ENCODE results near the gene SHB. TPM values are rescaled to one million over a fixed set of nuclear protein-coding genes. Genes with fewer than 3 reads are reported as not detected.

Gene SHB
- total and polyA plus RNA-seq, 2 donors (not counting 3 experiments of a cell fraction or from before 2014, with no cell fraction given) = 13.4 to 24.9 TPM

- peaks cover 14% of the 10 kb centered on the region for H3K4me1 ChIP-seq (ENCODE audit: control insufficient read depth, extremely low read depth, insufficient read depth, low read length)
- H3K9ac ChIP-seq (replicated peaks; ENCODE audit: extremely low read depth, insufficient read depth, low read length) = no peak overlapping the region
- H3K27me3 ChIP-seq (ENCODE audit: control insufficient read depth in 2 of 2, insufficient read depth in 2 of 2, low read length in 2 of 2) = no peaks in the 10 kb centered on the region
- H3K79me2 ChIP-seq (ENCODE audit: control insufficient read depth, insufficient read depth, low read length) = peaks cover 3% of the 10 kb centered on the region
- ChIA-PET CTCF (interaction anchor here (0.6 to 2.6 kb wide), 2 partner anchors 11 to 46 kb away, joined by 3 to 6 read pairs; no protein-coding TSS in a partner anchor), POLR2A (no interaction called here)
- no peak overlapping the region for H3K4me3 ChIP-seq (replicated peaks in 1 of 3; ENCODE audit: insufficient read depth in 1 of 3, low read depth in 1 of 3, low read length in 3 of 3)
- dilution Hi-C loops (cut with MboI; ENCODE audit: extremely low pct_ligation_motif_present, low sequenced_read_pairs) (no loop called here), intact Hi-C loops (cut with micrococcal nuclease) (no loop called here)
- BruUV-seq (replicated peaks) = no TSS peak
- H3K9me1 ChIP-seq (replicated peaks; ENCODE audit: control insufficient read depth, extremely low read depth, insufficient read depth, low read length) = no peaks in the 10 kb centered on the region
- no peaks in the 10 kb centered on the region for H3K36me3 ChIP-seq (ENCODE audit: control insufficient read depth in 2 of 2, extremely low read depth in 1 of 2, insufficient read depth in 2 of 2, low read length in 2 of 2)
- no peak overlapping the region for H3K27ac ChIP-seq (ENCODE audit: insufficient read depth, low read depth, low read length)
- no peaks in the 10 kb centered on the region for H3K9me3 ChIP-seq (replicated peaks; ENCODE audit: control insufficient read depth, insufficient read depth, low read length)
- no peak overlapping the region for H3K4me2 ChIP-seq (ENCODE audit: insufficient read depth, low read length)
- no peak overlapping the region for H2AFZ ChIP-seq (ENCODE audit: low read depth, low read length)
- DNase-seq (ENCODE audit: low read depth, low spot score) (no peak), FAIRE-seq (no peak)
- TF ChIP-seq MAX (IDR thresholded peaks at IDR 0.05; ENCODE audit: insufficient read depth, insufficient read length) (no peak), POLR2A (IDR thresholded peaks at IDR 0.05; ENCODE audit: low read depth, low read length) (no peak), FOS (IDR thresholded peaks at IDR 0.05; ENCODE audit: borderline replicate concordance, insufficient read depth, low read length) (no peak), MYC (IDR thresholded peaks at IDR 0.05; ENCODE audit: low read depth, low read length) (no peak), CTCF (IDR thresholded peaks at IDR 0.05; ENCODE audit: extremely low read depth in 1 of 2, insufficient read depth in 1 of 2, low read depth in 1 of 2, low read length in 2 of 2) (no peak), POLR2AphosphoS5 (IDR thresholded peaks at IDR 0.05; ENCODE audit: insufficient read depth, low read depth, low read length) (no peak), GATA2 (IDR thresholded peaks at IDR 0.05; ENCODE audit: insufficient read depth, insufficient read length, low read depth, low read length) (no peak), JUN (IDR thresholded peaks at IDR 0.05; ENCODE audit: borderline replicate concordance, insufficient read depth, insufficient read length, low read depth) (no peak), EZH2 (IDR thresholded peaks at IDR 0.05; ENCODE audit: borderline replicate concordance, low read depth, low read length, severe bottlenecking) (no peak)
- no peaks in the 10 kb centered on the region for H4K20me1 ChIP-seq (replicated peaks; ENCODE audit: control insufficient read depth, extremely low read depth, insufficient read depth, low read length)
Observed at GRCh38 chr9:37959976-37960375, 109.1 kb downstream of the SHB start.

All from endothelial cell of umbilical vein (primary cell).